GM19238 (cell line): ENCODE measurements around the gene MYH11.

Experiments
- DNase-seq: peaks from one replicate; pipeline ENCODE4 v3.0.0; 2011; ENCODE audit warnings: low spot score; ENCODE audit not compliant: insufficient read length

MYH11 gene

DNA sequence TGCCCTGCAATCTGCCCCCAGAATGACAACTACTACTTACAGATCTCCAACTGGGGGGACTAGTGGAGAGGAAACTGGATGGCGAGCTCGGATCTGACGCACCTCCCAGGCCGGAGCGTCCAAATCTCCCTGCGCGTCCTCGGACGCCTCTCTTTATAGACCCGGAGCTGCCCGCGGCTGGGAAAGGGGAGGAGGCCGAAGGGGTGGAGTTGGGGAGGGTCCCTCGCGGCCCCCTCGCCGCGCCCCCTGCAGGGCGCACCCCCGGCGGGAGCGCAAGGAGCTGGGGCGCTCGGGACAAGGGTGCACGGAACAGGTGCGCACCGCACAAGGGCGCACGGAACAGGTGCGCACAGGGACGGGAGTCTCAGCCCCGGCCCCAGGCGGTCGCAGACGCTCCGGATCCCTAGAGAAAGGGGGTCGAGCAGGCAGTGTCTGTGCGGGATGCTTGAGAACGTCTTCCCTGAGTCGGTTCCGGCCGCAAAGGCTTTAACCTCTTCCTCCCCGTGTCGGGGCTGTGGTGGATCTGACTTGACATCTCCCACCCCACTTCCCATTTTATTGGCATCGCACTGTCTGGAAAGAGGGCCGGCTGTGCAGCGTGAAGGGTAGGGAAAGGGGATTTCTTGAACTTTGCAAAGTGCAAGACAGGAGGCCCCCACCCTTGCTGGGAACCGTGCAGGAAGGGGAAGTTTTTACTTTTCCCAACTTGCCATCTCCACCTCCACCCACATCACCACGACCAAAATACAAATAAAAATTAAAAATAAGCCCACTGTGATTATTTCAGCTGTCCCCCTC is at the start of gene MYH11:
MYH11 (minus strand) TSS at position 128 of the 798 bp plus-strand sequence. CDS start 18,776 bp downstream, outside the sequence.
- DNase-seq, result no peak

- DNase-seq, result no peak
These were observed 49.6 kb upstream of the MYH11 start for GRCh38 chr16:15906439-15906838.

DNA sequence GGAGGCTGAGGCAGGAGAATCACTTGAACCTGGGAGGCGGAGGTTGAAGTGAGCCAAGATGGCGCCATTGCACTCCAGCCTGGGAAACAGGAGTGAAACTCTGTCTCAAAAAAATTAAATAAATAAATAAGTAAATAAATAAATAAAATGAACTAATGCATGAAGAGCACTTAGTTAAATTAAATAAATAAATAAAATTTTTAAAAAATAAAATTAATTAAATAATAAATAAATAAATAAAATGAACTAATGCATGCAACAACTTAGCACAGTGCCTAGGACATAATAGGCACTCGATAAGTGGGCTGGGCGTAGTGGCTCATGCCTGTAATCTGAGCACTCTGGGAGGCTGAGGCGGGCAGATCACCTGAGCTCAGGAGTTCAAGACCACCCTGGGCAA is 47.1 kb upstream of the MYH11 start:
- DNase-seq, result no peak

- DNase-seq, result no peak
These were observed 44.2 kb upstream of the MYH11 start for GRCh38 chr16:15900901-15901500.

GRCh38 chr16:15900357-15900756 is 43.5 kb upstream of the MYH11 start:
- no peak for DNase-seq

- peak; percentile 27 for DNase-seq
These were observed 42.8 kb upstream of the MYH11 start for GRCh38 chr16:15899538-15900100.

DNA sequence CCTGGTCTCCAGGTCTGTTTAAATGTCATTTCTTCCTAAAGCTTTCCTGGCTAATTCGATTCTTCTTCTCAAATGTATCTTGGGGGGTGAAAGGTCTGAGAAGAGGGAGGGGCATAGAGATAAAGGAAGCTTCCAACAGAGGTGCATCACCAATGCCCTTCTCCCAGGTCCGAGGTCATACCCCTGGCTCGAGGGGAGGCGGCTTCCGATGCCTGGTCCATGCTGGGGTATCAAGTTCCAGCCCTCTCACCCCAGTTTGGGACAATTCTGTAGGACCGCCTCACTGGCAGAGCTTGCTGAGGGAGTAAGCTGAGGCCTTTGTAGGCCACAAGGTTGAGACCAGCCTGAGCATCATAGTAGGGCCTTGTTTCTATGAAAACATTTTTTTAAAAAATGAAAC is 41.8 kb upstream of the MYH11 start:
- no peak for DNase-seq

DNA sequence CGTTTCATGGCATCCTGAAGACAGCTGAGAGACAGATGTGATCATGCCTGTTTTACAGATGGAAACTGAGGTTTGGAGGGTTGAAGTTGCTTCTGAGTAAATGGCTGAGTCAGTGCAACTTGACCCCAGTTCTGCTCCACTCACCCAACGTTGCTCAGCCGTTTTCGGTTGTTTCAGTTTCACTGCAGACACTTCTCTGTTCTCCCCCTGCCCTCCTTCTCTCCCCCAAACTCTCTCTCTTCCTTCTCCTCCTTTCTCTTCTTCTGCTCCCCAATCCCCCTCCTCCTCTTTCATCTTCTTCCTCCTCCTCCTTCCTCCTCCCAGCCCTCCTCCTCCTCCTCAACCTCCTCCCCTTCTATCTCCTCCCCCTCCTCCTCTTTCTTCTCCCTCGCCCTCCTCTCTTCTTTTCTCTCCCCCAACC is 41.0 kb upstream of the MYH11 start:
- DNase-seq, result peak; percentile 58

- DNase-seq, result no peak
These were observed 40.4 kb upstream of the MYH11 start for GRCh38 chr16:15897121-15897780.

- DNase-seq, result no peak
These were observed 37.9 kb upstream of the MYH11 start for GRCh38 chr16:15894571-15895374.

DNA sequence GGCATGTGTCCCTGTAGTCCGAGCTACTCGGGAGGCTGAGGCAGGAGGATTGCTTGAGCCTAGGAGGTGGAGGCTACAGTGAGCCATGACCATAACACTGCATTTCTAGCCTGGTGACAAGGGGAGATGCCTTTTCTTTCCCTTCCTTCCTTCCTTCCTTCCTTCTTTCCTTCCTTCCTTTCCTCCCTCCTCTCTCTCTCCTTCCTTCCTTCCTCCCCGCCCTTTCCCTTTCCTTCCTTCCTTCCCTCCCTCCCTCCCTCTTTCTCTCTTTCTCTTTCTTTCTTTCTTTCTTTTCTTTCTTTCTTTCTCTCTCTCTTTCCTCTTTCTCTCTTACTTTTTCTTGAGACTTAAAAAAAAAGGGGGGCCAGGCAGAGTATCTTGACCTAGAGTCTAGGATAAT is 34.7 kb upstream of the MYH11 start:
- DNase-seq, result no peak

GRCh38 chr16:15888072-15888976 is 31.5 kb upstream of the MYH11 start, which contains the start of gene CEP20:
Gene CEP20, minus strand, starts transcription at chr16:15888603. Its CDS starts 18 bp downstream, at chr16:15888585.
- peak; percentile 97 for DNase-seq

GRCh38 chr16:15887283-15887682 is 30.5 kb upstream of the MYH11 start:
- no peak for DNase-seq

DNA sequence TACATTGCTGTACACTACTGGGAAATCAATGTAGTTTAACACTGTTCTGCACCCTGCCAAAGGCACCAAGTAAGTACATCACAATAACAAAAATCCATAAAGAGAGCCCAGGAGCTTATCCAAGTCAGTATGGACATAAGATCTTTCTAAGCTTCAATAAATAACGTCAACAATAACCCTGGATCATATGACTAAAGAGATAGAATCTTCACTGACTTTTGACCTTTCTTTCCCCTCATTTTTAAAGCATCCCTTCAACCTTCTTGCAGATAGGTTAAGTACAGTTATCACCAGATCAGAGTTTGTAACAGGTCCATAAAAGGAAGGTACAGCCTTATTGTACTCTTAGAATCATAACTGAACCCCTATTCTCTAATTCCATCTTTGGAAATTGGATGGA is 29.2 kb upstream of the MYH11 start:
- no peak for DNase-seq

DNA sequence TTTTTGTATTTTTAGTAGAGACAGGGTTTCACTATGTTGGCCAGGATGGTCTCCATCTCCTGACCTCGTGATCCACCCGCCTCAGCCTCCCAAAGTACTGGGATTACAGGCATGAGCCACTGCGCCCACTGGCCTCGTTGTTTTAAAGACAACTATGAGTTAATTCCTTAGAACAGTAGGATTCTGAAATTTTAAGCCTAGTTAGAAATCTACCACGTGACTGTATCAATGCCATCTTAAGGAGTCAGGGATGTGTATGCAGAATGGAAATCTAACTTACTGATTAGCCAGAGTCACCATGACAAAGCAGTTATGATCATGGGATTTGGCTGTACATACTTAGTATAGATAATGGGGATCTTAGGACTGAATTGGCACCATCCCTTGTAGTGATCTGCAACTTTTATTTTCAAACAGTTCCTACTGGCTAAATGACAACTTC is 28.8 kb upstream of the MYH11 start:
- DNase-seq, result no peak

- no peak for DNase-seq
These were observed 25.7 kb upstream of the MYH11 start for GRCh38 chr16:15882563-15882962.

GRCh38 chr16:15881794-15882379 is 25.1 kb upstream of the MYH11 start:
- DNase-seq, result no peak

DNA sequence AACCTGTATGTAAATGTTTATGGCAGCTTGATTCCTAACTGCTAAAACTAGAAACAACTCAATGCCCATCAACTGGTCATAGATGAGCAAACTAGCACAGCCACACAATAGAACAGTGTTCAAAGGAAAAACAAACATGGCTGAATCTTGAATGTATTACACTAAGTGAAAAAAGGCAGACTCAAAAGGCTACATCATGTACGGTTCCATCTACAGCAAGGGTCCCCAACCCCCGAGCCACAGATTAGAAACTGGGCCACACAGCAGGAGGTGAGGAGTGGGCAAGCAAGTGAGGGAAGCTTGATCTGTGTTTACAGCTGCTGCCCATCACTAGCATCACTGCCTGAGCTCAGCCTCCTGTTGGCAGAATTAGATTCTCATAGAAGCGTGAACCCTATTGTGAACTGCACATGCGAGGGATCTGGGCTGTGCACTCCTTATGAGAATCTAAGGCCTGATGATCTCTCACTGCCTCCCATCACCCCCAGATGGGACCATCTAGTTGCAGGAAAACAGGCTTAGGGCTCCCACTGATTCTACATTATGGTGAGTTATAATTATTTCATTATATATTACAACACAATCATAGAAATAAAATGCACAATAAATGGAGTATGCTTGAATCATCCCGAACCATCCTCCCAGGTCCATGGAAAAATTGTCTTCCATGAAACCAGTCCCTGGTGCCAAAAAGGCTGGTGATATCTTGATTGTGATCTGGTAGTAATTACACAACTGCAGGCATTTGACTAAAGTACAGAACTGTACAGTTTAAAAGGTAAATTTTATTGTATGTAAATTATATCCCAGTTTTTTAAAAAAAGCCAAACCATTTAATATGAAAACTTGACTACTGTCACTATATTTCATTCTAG is 23.8 kb upstream of the MYH11 start:
- DNase-seq, result no peak
